ENCODE results near the gene MLH3. TPM values are rescaled to one million over a fixed set of nuclear protein-coding genes. Genes with fewer than 3 reads are reported as not detected.
A peak's percentile ranks its signal among the peaks of the same experiment; 100 is the strongest.
"Not testable (repeated sequence)": the region's sequence is repeated elsewhere in the genome, so short reads cannot be mapped to it uniquely, and the experiment has no call there.

MLH3 gene
- total RNA-seq, 1 donor = 25.9 TPM

GRCh38 chr14:75068294-75069120 is 17.2 kb upstream of the MLH3 start:
- no peak for TF ChIP-seq CTCF (IDR thresholded peaks at IDR 0.05; ENCODE audit: insufficient read depth, low read depth, low read length)
- peak overlapping the region; percentile 64 for H3K4me3 ChIP-seq (ENCODE audit: low read depth, low read length)
- peak; percentile 70 for DNase-seq (ENCODE audit: low read depth)

GRCh38 chr14:75067765-75068164 is 16.5 kb upstream of the MLH3 start:
- DNase-seq (ENCODE audit: low read depth); H3K4me3 ChIP-seq (ENCODE audit: low read depth, low read length): not testable (repeated sequence)

- no peak for TF ChIP-seq CTCF (IDR thresholded peaks at IDR 0.05; ENCODE audit: insufficient read depth, low read depth, low read length)
- no peak for DNase-seq (ENCODE audit: low read depth)
- H3K4me3 ChIP-seq (ENCODE audit: low read depth, low read length) = no peak overlapping the region
Measured at GRCh38 chr14:75067212-75067611, 15.9 kb upstream of the MLH3 start.

GRCh38 chr14:75066691-75067090 is 15.4 kb upstream of the MLH3 start:
- no peak for TF ChIP-seq CTCF (IDR thresholded peaks at IDR 0.05; ENCODE audit: insufficient read depth, low read depth, low read length)
- DNase-seq (ENCODE audit: low read depth) = no peak
- H3K4me3 ChIP-seq (ENCODE audit: low read depth, low read length) = no peak overlapping the region

GRCh38 chr14:75064205-75064567 is 12.9 kb upstream of the MLH3 start:
- DNase-seq (ENCODE audit: low read depth) = no peak
- H3K4me3 ChIP-seq (ENCODE audit: low read depth, low read length) = peak overlapping the region; percentile 91
- TF ChIP-seq CTCF (IDR thresholded peaks at IDR 0.05; ENCODE audit: insufficient read depth, low read depth, low read length) = no peak

- peak within 1 kb of the TSS; percentile 91 for H3K4me3 ChIP-seq (ENCODE audit: low read depth, low read length)
- peak; percentile 90 for DNase-seq (ENCODE audit: low read depth)
- peak; percentile 4 for TF ChIP-seq CTCF (IDR thresholded peaks at IDR 0.05; ENCODE audit: insufficient read depth, low read depth, low read length)
Measured at GRCh38 chr14:75063491-75064204, 12.4 kb upstream of the MLH3 start, which contains the start of gene ACYP1. Gene ACYP1, minus strand, starts transcription at chr14:75064024. Its CDS starts 471 bp downstream, at chr14:75063553.

- H3K4me3 ChIP-seq (ENCODE audit: low read depth, low read length) = peak overlapping the region; percentile 91
- DNase-seq (ENCODE audit: low read depth) = no peak
- TF ChIP-seq CTCF (IDR thresholded peaks at IDR 0.05; ENCODE audit: insufficient read depth, low read depth, low read length) = no peak
Measured at GRCh38 chr14:75063013-75063412, 11.7 kb upstream of the MLH3 start.
